SK-N-MC (cell line): ENCODE results near the gene RHBDD3.

Source experiments
- EZH2 ChIP-seq: fragments of 200-600 bp; sonication (generic); IDR thresholded peaks from one replicate; pipeline ENCODE4 v1.6.1; 2017; ENCODE audit warnings: antibody characterized with exemption
- FOXP2 ChIP-seq: optimal IDR thresholded peaks from 2 replicates; pipeline ENCODE3; 2011; ENCODE audit warnings: mild to moderate bottlenecking, moderate library complexity; ENCODE audit not compliant: insufficient read depth; ENCODE audit errors: extremely low read length, control extremely low read depth
- POLR2AphosphoS5 ChIP-seq: IDR thresholded peaks from 2 replicates; pipeline ENCODE4 v1.6.1; 2012; ENCODE audit warnings: mild to moderate bottlenecking, low read depth, low read length, borderline replicate concordance

GRCh38 chr22:29211466-29211865 lies 56.3 kb downstream of the RHBDD3 start:
- TF ChIP-seq FOXP2 = no peak
- no peak for TF ChIP-seq EZH2
- no peak for TF ChIP-seq POLR2AphosphoS5
